ENCODE results near the gene RACK1.

RACK1 gene

GRCh38 chr5:181195249-181195761 is 48.4 kb downstream of the RACK1 start:
- no peak for DNase-seq (ENCODE audit: low read depth)

- no peak for DNase-seq (ENCODE audit: low read depth)
Measured at GRCh38 chr5:181194489-181195248, 49.0 kb downstream of the RACK1 start.

- DNase-seq (ENCODE audit: low read depth), result no peak
Measured at GRCh38 chr5:181193656-181194055, 50.0 kb downstream of the RACK1 start.

- no peak for DNase-seq (ENCODE audit: low read depth)
Measured at GRCh38 chr5:181192337-181193046, 51.2 kb downstream of the RACK1 start.

- peak; percentile 87 for DNase-seq (ENCODE audit: low read depth)
Measured at GRCh38 chr5:181191526-181192336, 52.0 kb downstream of the RACK1 start.

GRCh38 chr5:181190711-181191525 is 52.8 kb downstream of the RACK1 start:
- DNase-seq (ENCODE audit: low read depth), result no peak

- no peak for DNase-seq (ENCODE audit: low read depth)
Measured at GRCh38 chr5:181189962-181190710, 53.6 kb downstream of the RACK1 start.

GRCh38 chr5:181189363-181189961 is 54.2 kb downstream of the RACK1 start:
- no peak for DNase-seq (ENCODE audit: low read depth)

- DNase-seq (ENCODE audit: low read depth), result no peak
Measured at GRCh38 chr5:181188700-181189362, 54.9 kb downstream of the RACK1 start.

GRCh38 chr5:181187500-181188213 is 56.0 kb downstream of the RACK1 start:
- no peak for DNase-seq (ENCODE audit: low read depth)

GRCh38 chr5:181186986-181187499 is 56.7 kb downstream of the RACK1 start:
- no peak for DNase-seq (ENCODE audit: low read depth)
